HG03139 (cell line): ENCODE data around the gene SLC16A1.
"Not testable (repeated sequence)": the region's sequence is repeated elsewhere in the genome, so short reads cannot be mapped to it uniquely, and the experiment has no call there.

Experiments used
- ATAC-seq: cut with Tn5 transposase; IDR thresholded peaks from one replicate; pipeline ENCODE4 v1.9.1; 2021; ENCODE audit not compliant: unreplicated experiment

The SLC16A1 gene

DNA sequence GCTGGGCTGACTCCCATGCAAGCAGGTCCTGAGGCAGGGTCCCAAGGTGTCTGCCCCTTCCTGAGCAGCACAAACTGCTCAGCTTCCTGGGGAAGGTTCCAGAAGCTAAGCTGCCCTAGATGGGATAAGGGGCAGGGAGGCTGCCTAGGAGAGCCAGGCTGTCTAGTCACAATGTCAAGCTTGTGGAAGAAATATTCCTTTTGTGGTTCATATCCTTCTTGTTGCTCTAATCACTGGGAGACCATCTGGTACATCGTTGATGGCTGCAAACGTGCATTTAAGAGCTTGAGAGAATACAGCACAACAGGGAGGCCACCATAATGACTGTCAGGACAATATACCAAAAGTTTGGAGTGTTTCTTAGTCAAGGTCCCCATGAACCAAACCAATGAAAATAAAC lies 67.4 kb downstream of the SLC16A1 start:
- no peak for ATAC-seq

DNA sequence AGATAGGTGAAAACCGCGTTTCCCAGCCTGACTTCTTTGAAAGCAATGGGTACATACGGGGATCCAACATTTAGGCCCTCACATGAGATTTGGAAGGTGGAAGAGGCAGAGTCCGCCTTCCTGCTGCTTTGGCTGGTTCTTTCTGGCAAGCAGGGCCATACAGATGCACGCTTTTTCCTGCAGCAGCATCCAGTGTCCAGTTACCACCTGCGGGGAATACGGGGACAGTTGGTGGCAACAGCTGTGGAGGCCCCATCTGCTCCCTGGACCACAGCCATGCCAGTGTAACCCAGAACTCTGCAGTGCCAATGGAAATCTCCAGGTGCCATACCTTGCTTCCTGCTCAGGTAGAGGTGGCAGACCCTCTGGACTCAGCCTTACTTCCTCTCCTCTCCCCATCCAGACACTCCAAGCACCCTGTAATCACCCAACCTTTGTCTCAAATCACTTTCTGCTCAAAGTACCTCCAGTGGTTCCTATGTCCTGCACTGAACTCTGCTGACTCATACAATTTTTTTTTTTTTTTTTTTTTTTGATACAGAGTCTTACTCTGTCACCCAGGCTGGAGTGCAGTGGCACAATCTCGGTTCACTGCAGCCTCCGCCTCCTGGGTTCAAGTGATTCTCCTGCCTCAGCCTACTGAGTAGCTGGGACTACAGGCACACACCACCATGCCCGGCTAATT lies 68.3 kb downstream of the SLC16A1 start:
- ATAC-seq: no peak

DNA sequence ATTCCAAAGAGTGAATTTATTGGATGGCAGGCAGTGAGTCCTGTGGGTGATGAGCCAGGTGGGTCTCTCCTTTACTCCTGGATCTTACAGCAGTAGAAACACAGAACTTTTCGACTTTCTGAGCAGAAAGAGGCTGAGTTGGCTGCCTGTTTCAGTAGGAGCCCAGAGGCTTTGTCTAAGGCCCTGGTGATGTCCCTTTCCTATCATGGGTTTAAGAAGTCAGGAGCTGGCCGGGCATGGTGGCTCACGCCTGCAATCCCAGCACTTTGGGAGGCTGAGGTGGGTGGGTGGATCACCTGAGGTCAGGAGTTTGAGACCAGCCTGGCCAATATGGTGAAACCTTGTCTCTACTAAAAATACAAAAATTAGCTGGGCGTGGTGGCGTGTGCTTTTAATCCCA lies 71.0 kb downstream of the SLC16A1 start:
- ATAC-seq: not testable (repeated sequence)

DNA sequence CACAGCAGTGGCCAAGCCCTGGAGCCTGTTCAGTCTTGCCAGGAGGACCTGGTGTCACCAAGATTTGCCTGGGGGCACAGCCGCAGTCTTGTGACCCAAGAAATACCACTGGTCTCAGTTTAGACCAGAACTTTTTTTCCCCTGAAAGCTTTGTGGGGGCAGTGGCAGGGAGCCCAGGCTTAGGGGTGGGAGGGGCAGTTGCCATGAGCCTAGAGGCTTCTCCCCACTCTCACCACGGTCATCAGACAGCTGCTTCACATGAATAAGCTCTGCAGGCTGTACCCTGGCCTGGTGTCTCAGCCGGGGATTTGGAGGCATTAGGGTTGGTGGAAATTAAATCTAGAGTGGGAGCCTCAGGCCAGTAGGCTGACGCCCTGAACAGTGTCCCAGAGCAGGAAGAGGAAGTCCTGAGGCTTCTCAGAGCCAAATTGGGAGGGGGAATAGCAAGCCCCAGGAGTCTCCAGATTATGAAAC lies 73.7 kb downstream of the SLC16A1 start:
- ATAC-seq: no peak

DNA sequence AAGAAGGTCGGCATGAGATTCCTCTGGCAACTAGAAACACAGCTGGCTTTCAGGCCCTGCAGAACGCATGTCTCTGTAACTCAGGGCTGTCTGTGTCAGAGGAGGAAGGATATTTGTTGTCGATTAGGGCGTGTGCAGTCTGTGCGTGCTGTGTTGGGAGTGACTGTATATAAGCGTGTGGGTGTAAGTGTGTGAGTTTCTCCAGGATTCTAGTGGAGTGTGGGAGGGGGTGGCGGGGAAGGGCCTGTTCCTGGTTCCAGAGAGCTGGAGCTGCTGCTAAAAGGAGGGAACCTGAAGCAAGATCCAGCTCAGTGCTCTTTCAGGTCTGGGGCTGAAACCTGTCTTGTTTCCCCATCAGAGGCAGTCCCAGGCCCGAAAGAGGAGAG lies 74.3 kb downstream of the SLC16A1 start:
- ATAC-seq: no peak

DNA sequence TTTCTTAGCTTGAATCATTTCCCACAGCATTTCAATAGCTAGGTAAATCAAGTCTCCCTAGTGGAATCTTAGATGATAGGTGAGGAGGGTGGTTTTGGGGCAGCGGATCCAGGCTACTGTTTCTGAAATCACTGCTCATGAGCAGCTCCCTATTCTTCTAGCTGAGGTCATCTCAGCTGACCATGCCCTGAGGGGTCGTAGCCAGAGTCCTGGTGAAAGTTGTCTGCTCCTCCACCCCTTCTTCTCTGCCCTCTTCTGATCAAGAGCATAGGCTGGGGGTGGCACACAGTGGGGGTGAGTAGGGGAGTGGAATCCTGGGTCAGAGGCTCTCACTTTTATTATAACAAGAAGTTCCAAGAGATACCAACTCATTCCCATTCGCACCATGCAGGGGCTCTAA lies 76.2 kb downstream of the SLC16A1 start:
- no peak for ATAC-seq

DNA sequence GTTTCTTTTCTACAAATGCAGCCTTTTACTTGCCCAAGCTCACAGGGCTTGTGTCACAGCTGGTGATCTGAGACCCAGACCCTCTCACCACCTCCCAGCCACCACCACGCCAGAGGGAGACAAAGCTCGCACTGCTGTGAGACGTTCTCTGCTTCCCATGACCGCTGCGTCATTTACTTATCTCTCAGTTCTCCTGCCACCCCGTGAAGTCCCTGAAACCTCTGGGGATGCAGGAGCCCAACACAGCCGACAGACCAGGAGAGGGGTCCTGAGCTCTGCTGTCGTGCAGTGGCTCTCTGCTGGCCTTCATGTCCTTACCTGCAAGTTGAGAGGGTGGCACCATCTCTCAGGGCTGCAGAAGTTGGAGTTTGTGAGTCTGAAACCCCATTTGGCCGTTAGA lies 77.7 kb downstream of the SLC16A1 start:
- ATAC-seq: no peak

DNA sequence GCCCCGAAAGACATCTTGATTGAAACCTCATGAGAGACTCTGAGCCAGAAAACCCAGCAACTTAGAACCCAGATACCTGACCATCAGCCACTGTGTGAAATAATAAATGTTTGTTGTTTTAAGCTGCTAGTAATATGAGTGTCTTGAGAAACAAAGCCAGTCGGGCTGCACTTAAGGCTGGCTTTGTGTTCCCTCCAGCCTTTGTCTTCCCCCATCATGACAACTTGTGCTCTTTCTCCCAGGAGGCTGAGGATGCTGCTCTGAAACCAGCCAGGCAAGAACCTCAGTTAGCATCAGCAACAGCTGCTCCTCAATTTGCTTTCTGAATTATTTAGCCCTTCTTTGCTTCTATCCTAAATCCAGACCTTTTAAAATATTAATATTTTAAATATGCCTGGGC lies 78.2 kb downstream of the SLC16A1 start:
- ATAC-seq: no peak

DNA sequence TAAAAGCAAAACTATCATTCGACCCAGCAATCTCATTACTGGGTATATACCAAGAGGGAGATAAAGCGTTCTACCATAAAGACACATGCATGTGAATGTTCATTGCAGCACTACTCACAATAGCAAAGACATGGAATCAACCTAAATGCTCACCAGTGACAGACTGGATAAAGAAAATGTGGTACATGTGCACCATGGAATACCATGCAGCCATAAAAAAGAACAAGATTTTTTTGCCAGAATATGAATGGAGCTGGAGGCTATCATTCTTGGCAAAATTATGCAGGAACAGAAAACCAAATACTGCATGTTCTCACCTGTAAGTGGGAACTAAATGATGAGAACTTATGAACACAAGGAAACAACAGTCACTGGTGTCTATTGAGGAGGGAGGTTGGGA lies 79.7 kb downstream of the SLC16A1 start:
- ATAC-seq: no peak

DNA sequence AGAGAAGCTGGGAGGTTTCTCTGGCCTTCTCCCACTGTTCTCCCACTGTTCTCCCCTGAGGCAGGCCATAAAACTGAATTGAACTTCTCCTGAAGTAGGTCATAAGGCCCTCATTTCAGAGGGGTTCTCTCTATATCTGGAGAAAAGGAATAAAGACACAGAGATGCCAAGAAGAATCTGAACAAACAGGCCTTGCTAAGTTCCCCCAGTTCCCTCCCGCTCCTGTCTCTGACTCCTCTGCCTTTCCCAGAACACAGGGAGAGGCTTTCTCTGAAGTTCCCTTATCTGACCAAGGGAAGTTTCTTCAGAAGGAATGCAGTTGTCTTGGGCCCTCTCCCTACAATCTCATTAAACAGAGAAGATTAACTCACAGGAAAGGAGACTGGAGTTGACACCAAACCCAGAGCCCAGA lies 83.4 kb downstream of the SLC16A1 start:
- no peak for ATAC-seq

DNA sequence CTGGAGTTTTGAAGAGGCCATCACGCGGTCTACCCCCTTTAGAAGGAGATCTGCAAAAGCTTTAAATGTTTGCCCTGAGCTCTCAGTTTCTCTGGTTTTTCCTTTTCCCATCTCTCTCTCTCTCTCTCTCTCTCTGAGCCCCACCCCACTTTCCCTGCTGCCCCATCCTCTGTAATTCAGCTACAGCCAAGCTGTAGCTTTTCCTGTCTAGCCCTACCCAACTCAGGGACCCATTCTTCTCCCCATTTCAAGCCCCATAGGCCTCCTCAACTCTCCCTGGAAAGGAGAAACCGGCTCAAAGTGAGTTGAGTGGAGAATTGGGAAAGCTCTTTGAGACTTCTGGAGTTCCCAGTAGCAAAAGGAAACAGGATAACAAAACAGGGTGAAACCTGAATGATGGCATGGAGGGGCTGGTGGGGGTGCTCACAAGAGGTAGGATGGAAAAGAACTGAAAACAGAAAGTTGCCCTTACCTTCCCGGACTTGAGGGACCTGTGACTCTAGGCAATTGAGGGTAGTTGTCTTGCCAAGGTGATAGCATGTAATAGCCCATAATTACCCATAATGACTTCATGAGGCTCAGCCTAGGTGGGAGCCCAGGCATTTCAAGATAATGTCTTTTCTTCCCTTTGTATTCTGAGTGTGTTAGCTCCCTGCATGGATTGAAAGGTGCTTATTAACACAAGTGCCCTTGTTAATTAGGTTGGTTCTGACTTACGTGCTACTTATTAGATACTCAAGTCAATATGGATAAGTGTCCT lies 84.9 kb downstream of the SLC16A1 start:
- no peak for ATAC-seq

DNA sequence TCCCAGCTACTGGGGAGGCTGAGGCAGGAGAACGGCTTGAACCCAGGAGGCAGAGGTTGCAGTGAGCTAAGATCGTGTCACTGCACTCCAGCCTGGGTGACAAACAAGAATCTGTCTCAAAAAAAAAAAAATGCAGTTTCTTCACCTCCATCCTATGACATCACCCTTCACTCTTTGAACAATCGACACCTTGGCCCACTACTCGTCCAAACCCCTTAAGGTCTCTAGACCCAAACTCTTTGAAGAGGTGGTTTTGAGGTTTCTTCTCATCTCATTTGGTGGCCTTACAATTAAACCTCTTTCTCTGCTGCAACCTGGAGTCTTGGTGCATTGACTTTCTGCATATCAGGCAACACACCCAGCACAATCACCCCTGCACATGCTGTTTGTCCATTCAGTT lies 86.1 kb downstream of the SLC16A1 start:
- no peak for ATAC-seq

DNA sequence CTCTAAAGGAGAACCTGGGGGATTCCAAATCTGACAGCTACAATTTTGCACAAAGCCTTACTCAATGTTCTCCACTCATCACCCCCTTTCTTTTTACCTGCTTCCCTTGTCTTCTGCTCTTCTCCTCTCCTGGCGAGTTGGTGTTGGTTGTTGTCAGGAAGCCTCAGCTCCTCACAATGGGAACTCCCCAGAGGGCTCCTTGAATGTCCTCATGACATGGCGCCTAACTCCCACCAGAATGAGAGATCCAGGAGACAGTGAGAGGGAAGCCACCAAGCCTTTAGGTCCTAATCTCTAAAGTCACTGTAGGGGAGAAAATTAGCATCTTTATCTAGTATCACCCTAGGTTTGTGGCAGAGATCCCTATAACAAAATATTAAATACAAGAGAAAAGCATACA lies 87.8 kb downstream of the SLC16A1 start:
- no peak for ATAC-seq

DNA sequence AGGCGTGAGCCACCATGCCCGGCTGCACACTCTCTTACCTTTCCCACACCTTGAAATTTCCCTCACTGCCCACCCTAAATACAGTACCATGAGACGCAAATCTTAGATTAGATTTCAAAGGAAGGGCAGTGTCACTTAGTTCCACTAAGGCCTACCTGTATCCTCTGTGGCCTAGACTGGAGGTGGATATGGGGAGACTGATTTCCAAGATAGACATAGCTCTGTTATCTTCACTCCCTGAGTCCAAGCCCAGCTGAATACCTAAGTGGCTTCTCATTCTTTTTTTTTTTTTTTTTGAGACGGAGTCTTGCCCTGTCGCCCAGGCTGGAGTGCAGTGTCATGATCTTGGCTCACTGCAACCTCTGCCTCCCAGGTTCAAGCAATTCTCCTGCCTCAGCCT lies 89.0 kb downstream of the SLC16A1 start:
- ATAC-seq: no peak

DNA sequence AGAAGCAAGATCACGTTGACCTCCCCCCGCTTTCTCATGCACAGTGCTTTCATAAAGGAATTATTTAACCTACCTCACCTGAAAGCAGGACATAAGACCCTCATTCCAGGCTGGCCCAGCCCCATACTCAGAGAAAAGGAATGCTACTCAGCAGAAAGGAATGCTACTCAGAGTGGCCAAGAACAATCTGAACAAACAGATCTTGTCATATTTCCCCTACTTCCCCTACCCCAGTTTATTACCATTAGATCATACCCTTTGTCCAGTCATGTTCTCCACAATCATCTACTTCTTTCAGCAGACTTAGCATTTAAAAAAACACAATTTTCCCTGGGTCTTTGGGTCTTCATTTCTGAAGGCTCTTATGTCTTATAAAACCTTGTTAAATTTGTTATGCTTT lies 89.8 kb downstream of the SLC16A1 start:
- no peak for ATAC-seq

DNA sequence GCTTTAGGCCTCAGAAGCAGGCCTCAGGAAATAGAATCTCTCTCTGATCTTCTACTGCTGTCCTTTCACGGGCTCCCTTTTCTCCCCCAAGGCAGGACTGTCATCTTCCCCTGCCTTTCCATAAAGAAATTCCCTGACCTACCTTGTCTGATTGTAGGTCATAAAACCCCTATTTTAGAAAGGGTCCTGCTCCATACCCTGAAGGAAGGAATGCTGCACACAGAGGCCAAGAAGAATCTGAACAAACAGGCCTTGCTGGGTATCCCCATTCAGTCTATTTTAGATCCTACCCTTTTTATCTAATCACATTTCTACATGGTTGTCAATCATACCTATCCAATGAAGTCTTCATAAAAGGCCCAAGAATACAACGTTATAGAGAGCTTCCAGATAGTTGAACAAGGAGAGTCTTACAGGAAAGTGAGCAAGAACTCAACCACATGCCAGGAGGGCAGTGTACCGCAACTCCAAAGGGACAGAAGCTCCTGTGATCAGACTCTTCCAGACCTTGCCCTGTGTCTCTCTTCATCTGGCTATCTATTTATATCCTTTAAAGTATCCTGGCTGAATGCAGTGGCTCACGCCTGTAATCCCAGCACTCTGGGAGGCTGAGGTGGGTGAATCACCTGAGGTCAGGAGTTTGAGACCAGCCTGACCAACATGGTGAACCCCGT lies 93.1 kb downstream of the SLC16A1 start:
- ATAC-seq: no peak
